Spleen (tissue), 11 donors: ENCODE data around the gene ERC2. TPM values are rescaled to one million over a fixed set of nuclear protein-coding genes. Genes with fewer than 3 reads are reported as not detected.
"Not testable (repeated sequence)": the region's sequence is repeated elsewhere in the genome, so short reads cannot be mapped to it uniquely, and the experiment has no call there.

Experiments
- DNase-seq: peaks from one replicate; pipeline ENCODE4 v3.0.0-alpha.2; 2020
- H3K27ac ChIP-seq, 8 donors: fragments of 200-600 bp; sonication (generic) in 7 of 8; 1 replicate in 4 of 8; 2 replicates in 4 of 8; pipeline versions ENCODE4 v1.5.0 to v1.8.0; 2016 to 2021; ENCODE audit warnings: inconsistent platforms in 4 of 8, mild to moderate bottlenecking in 4 of 8, moderate library complexity in 1 of 8
- H3K27me3 ChIP-seq, 7 donors: fragments of 200-600 bp; sonication (generic) in 6 of 7; replicated peaks in 1 of 7; 1 replicate in 4 of 7; 2 replicates in 3 of 7; pipeline versions ENCODE4 v1.5.0 to v1.8.0; 2016 to 2021; ENCODE audit warnings: inconsistent platforms in 3 of 7, mild to moderate bottlenecking in 1 of 7
- H3K36me3 ChIP-seq, 6 donors: fragments of 200-600 bp; sonication (generic) in 5 of 6; 1 replicate in 4 of 6; 2 replicates in 2 of 6; pipeline versions ENCODE4 v1.5.0 to v1.8.0; 2016 to 2021; ENCODE audit warnings: inconsistent platforms in 2 of 6
- H3K4me1 ChIP-seq, 6 donors: fragments of 200-600 bp; sonication (generic) in 5 of 6; 1 replicate in 3 of 6; 2 replicates in 3 of 6; pipeline versions ENCODE4 v1.5.0 to v1.8.0; 2016 to 2021; ENCODE audit warnings: inconsistent platforms in 3 of 6
- H3K4me3 ChIP-seq, 8 donors: fragments of 200-600 bp; sonication (generic) in 7 of 8; 1 replicate in 4 of 8; 2 replicates in 4 of 8; pipeline versions ENCODE4 v1.5.0 to v1.8.0; 2016 to 2021; ENCODE audit warnings: inconsistent platforms in 4 of 8, mild to moderate bottlenecking in 4 of 8, moderate library complexity in 2 of 8
- H3K9me3 ChIP-seq, 8 donors: fragments of 200-600 bp; sonication (generic) in 7 of 8; 1 replicate in 4 of 8; 2 replicates in 4 of 8; pipeline versions ENCODE4 v1.5.0 to v1.8.0; 2016 to 2021; ENCODE audit warnings: inconsistent platforms in 4 of 8
- CTCF ChIP-seq, 11 experiments: fragments of 200-600 bp in 7 of 11; fragments of 450-650 bp in 4 of 11; sonication (generic) in 4 of 11; IDR thresholded peaks in 8 of 11; conservative IDR thresholded peaks in 3 of 11; 1 replicate in 7 of 11; 2 replicates in 4 of 11; pipeline versions ENCODE4 v1.4.0 to v1.8.0; 2016 to 2021; ENCODE audit warnings: antibody characterized with exemption in 11 of 11, inconsistent platforms in 4 of 11, mild to moderate bottlenecking in 1 of 11
- POLR2A ChIP-seq, 3 donors: fragments of 450-650 bp; IDR thresholded peaks; one replicate each; pipeline ENCODE4 v1.5.1; 2017; ENCODE audit warnings: antibody characterized with exemption in 3 of 3, mild to moderate bottlenecking in 1 of 3
- POLR2AphosphoS5 ChIP-seq, 3 donors: sonication (generic); formaldehyde crosslinking; IDR thresholded peaks; one replicate each; pipeline ENCODE4 v1.5.1; 2017; ENCODE audit warnings: antibody characterized with exemption in 3 of 3
- WGBS, 5 donors: extraction: QIAGEN DNeasy Blood & Tissue Kit in 3 of 5; methylation state at CpG; one replicate each; pipeline versions ENCODE4 v1.1.5 to v1.1.7; 2013 to 2018; 5-methylcytosine and 5-hydroxymethylcytosine counted together
- intact Hi-C: fragments of 100-400 bp; cut with DNase I; formaldehyde crosslinking; loops from one replicate; pipeline ENCODE4 v1.15.0; 2023; ENCODE audit warnings: low total_unique reads
- polyA plus RNA-seq, 3 donors: library from polyadenylated mRNA; stranded (reverse); fragments of 200-250 nt; gene quantifications; one replicate each; pipeline ENCODE4 v1.2.1, GENCODE V29; 2013
- total RNA-seq, 7 donors: library from RNA; depleted of rRNA in 3 of 7; stranded (reverse); fragments of >200 nt in 3 of 7; fragmentation: NEBNext Ultra II Directional in 4 of 7; extraction: Animal tissue kit (Norgen Biotek cat#: 25700) in 4 of 7; gene quantifications; one replicate each; pipeline versions ENCODE4 v1.1.0 to v1.2.1, GENCODE V29; 2016 to 2021
- donor health status: healthy with polysubstance abuse.
- donor health status: DM: no; HTN: no; CAD: no; lungs with moderate emphysema.
- donor health status: DM: no; HTN: no; CAD: no.
- donor health status: Bipolar disorder and iron deficiency.
- donor health status: healthy.
- donor health status: DM: no; HTN: no; CAD: no.
- donor health status: DM: yes; HTN: yes; CAD: no.

The ERC2 gene
- total and polyA plus RNA-seq, 10 donors, result 0.04 to 4.9 (median 0.39) TPM

DNA sequence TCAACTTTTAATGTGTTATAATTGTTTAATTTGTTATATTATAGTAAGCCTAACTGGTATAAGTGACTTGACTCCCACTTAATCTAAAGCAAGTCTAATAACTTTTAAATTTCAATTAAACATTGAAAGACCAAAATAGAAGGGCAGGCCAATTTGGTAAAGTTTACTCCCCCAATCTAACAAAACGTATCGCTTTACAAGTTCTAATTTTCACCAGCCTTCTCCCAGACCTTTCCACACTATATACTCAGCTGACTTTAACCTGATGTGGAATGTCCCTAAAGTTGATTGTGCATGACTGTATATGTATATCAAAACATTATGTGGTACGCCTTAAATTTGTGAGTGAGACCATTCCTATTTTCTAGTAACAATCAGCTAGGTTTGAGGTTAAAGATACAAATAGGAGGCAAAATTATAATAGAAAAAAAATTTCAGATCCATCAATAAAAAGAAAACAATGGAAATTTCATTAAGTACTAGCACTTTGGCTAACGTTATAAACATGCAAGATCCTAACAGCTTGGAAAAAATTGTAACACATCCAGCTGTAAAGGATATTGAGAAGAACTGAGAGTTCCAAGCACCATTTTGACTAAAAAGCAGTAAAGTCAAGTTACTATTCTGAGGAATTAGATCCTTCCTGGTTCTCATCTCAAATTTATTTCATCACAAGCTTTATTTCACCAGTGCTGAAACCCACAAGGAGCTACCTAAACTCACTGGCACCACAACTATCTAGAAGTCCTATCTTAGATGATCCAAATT is 199.5 kb downstream of the ERC2 start:
- Histone ChIP-seq H3K27ac (no peak overlapping the region), H3K4me1 (no peaks in the 10 kb centered on the region), H3K9me3 (peaks cover 0 to 4% (median 0%) of the 10 kb centered on the region in 8 donors), H3K27me3 (no peaks in the 10 kb centered on the region), H3K4me3 (no peak overlapping the region), H3K36me3 (no peaks in the 10 kb centered on the region)
- DNase-seq, result no peak
- no peak for TF ChIP-seq CTCF (IDR thresholded peaks at IDR 0.05 in 8 of 11, conservative IDR thresholded peaks at IDR 0.05 in 3 of 11)
- TF ChIP-seq POLR2A (IDR thresholded peaks at IDR 0.05), result no peak
- no peak for TF ChIP-seq POLR2AphosphoS5 (IDR thresholded peaks at IDR 0.05)
- WGBS, 5 donors, result 87 to 93% (median 88%) methylated on average over 4 of the region's 4 CpGs
- intact Hi-C loops, result no loop called here

GRCh38 chr3:56261852-56262251 is 206.4 kb downstream of the ERC2 start:
- 45 to 71% (median 50%) methylated on average over 2 of the region's 2 CpGs for WGBS, 5 donors
- H3K9me3 ChIP-seq, H3K4me3 ChIP-seq, H3K4me1 ChIP-seq, H3K36me3 ChIP-seq, DNase-seq, intact Hi-C loops, H3K27ac ChIP-seq: not testable (repeated sequence)
- H3K27me3 ChIP-seq, result peaks cover 0 to 15% (median 0%) of the 10 kb centered on the region in 7 donors

DNA sequence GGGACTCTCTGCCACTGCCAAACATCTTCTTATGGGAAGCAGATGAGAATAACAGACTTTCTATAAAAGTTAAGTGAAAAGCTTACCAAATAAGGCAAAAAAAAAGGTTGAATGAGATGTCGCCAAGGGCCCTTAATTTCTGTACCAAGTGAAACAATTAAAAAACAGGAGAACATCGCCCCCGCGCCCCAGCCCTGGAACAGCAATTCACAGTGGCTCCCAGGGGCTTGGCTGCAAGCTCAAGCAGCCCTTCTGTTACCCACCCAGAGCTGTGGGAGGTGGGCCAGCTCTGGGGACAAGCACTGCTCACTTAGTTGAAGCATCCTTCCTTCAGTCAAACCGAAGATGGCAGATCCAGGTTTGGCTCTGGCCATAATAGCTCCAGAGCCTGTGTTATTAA is 208.0 kb downstream of the ERC2 start:
- no peaks in the 10 kb centered on the region for H3K36me3 ChIP-seq
- H3K4me3 ChIP-seq, result no peak overlapping the region
- intact Hi-C loops, result no loop called here
- no peaks in the 10 kb centered on the region for H3K4me1 ChIP-seq
- 86 to 94% (median 91%) methylated on average over 5 of the region's 5 CpGs for WGBS, 5 donors
- peaks cover 0 to 15% (median 0%) of the 10 kb centered on the region in 7 donors for H3K27me3 ChIP-seq
- peaks cover 0 to 8% (median 0%) of the 10 kb centered on the region in 8 donors for H3K9me3 ChIP-seq
- TF ChIP-seq POLR2A (IDR thresholded peaks at IDR 0.05) (no peak), POLR2AphosphoS5 (IDR thresholded peaks at IDR 0.05) (no peak), CTCF (IDR thresholded peaks at IDR 0.05 in 8 of 11, conservative IDR thresholded peaks at IDR 0.05 in 3 of 11) (no peak)
- no peak overlapping the region for H3K27ac ChIP-seq
- no peak for DNase-seq

DNA sequence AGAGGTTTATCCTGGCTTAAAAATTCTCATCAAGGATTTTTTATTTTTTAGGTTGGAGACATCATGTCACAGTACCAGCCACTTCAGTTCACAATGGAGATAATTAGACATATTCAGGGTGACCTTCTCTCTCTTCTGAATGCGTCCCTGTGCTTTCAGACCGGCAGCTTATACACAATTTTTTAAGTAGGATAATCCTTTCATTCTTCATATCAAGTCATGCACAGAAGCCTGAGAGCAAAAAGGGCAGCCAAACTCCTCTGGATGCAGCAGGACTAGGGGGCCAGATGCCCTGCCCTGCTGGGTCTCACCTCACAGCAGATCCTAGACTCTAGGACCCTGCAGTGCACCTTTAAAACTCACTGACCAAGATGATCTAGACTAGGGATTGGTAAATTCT is 210.4 kb downstream of the ERC2 start:
- no peak overlapping the region for H3K4me3 ChIP-seq
- H3K27me3 ChIP-seq, result peaks cover 0 to 15% (median 0%) of the 10 kb centered on the region in 7 donors
- H3K27ac ChIP-seq, result no peak overlapping the region
- no peaks in the 10 kb centered on the region for H3K4me1 ChIP-seq
- intact Hi-C loops, result loop anchor here (10.0 kb wide), 1 partner anchor 1403 kb away; no protein-coding TSS in a partner anchor
- H3K9me3 ChIP-seq, result peaks cover 0 to 5% (median 0%) of the 10 kb centered on the region in 8 donors
- no peak for DNase-seq
- H3K36me3 ChIP-seq, result no peaks in the 10 kb centered on the region
- TF ChIP-seq POLR2AphosphoS5 (IDR thresholded peaks at IDR 0.05) (no peak), POLR2A (IDR thresholded peaks at IDR 0.05) (no peak), CTCF (IDR thresholded peaks at IDR 0.05 in 8 of 11, conservative IDR thresholded peaks at IDR 0.05 in 3 of 11) (no peak)
- WGBS, 5 donors, result 78 to 92% (median 91%) methylated on average over 2 of the region's 2 CpGs
